ENCODE data around the gene TADA3.

TADA3 gene

GRCh38 chr3:9804996-9805395 is 12.7 kb upstream of the TADA3 start:
- H3K79me2 ChIP-seq (ENCODE audit: insufficient read depth, low read length) = no peaks in the 10 kb centered on the region
- H2AFZ ChIP-seq (ENCODE audit: low read depth, low read length) = no peak overlapping the region
- no peak overlapping the region for H3K9ac ChIP-seq (ENCODE audit: low read depth, low read length)
- peaks cover 10% of the 10 kb centered on the region for H4K20me1 ChIP-seq (ENCODE audit: insufficient read depth, low read length)
- H3K27ac ChIP-seq (ENCODE audit: low read length) = no peak overlapping the region
- no peak for DNase-seq
- no peaks in the 10 kb centered on the region for H3K27me3 ChIP-seq (ENCODE audit: insufficient read depth, low read length, poor library complexity)
- H3K9me3 ChIP-seq (ENCODE audit: insufficient read depth, low read length, severe bottlenecking) = no peaks in the 10 kb centered on the region
- H3K4me1 ChIP-seq (ENCODE audit: insufficient read depth, low read length) = no peaks in the 10 kb centered on the region
- no peak overlapping the region for H3K4me3 ChIP-seq (ENCODE audit: low read depth in 1 of 2, low read length in 2 of 2)
- TF ChIP-seq CTCF (IDR thresholded peaks at IDR 0.05; ENCODE audit: borderline replicate concordance, extremely low read depth, low read length, poor library complexity, severe bottlenecking) = no peak
- TF ChIP-seq EZH2 (IDR thresholded peaks at IDR 0.05; ENCODE audit: borderline replicate concordance, low read depth, low read length, severe bottlenecking) = no peak
- no peak for ATAC-seq (ENCODE audit: insufficient read depth, low read depth)
- peaks cover 88% of the 10 kb centered on the region for H3K36me3 ChIP-seq (ENCODE audit: insufficient read depth, low read length)
- H3K4me2 ChIP-seq (ENCODE audit: insufficient read depth, low read length) = no peak overlapping the region

- Histone ChIP-seq H3K4me3 (ENCODE audit: low read depth in 1 of 2, low read length in 2 of 2) (no peak overlapping the region), H3K4me2 (ENCODE audit: insufficient read depth, low read length) (no peak overlapping the region), H3K9ac (ENCODE audit: low read depth, low read length) (no peak overlapping the region), H3K4me1 (ENCODE audit: insufficient read depth, low read length) (no peaks in the 10 kb centered on the region), H3K79me2 (ENCODE audit: insufficient read depth, low read length) (no peaks in the 10 kb centered on the region), H3K27me3 (ENCODE audit: insufficient read depth, low read length, poor library complexity) (no peaks in the 10 kb centered on the region), H3K27ac (ENCODE audit: low read length) (no peak overlapping the region), H4K20me1 (ENCODE audit: insufficient read depth, low read length) (peaks cover 13% of the 10 kb centered on the region), H2AFZ (ENCODE audit: low read depth, low read length) (no peak overlapping the region), H3K36me3 (ENCODE audit: insufficient read depth, low read length) (peaks cover 89% of the 10 kb centered on the region), H3K9me3 (ENCODE audit: insufficient read depth, low read length, severe bottlenecking) (no peaks in the 10 kb centered on the region)
- DNase-seq = no peak
- ATAC-seq (ENCODE audit: insufficient read depth, low read depth) = no peak
- TF ChIP-seq CTCF (IDR thresholded peaks at IDR 0.05; ENCODE audit: borderline replicate concordance, extremely low read depth, low read length, poor library complexity, severe bottlenecking) (no peak), EZH2 (IDR thresholded peaks at IDR 0.05; ENCODE audit: borderline replicate concordance, low read depth, low read length, severe bottlenecking) (no peak)
These were observed 11.2 kb upstream of the TADA3 start for GRCh38 chr3:9803494-9803893.

GRCh38 chr3:9800529-9800928 is 8.3 kb upstream of the TADA3 start:
- TF ChIP-seq CTCF (IDR thresholded peaks at IDR 0.05; ENCODE audit: borderline replicate concordance, extremely low read depth, low read length, poor library complexity, severe bottlenecking) (peak; percentile 46), EZH2 (IDR thresholded peaks at IDR 0.05; ENCODE audit: borderline replicate concordance, low read depth, low read length, severe bottlenecking) (no peak)
- Histone ChIP-seq H3K4me3 (ENCODE audit: low read depth in 1 of 2, low read length in 2 of 2) (no peak overlapping the region), H3K9ac (ENCODE audit: low read depth, low read length) (no peak overlapping the region), H3K4me1 (ENCODE audit: insufficient read depth, low read length) (0 out of 2 replicates have a peak, but pooled peaks cover 2% of the 10 kb centered on the region), H3K4me2 (ENCODE audit: insufficient read depth, low read length) (no peak overlapping the region), H3K27me3 (ENCODE audit: insufficient read depth, low read length, poor library complexity) (no peaks in the 10 kb centered on the region), H3K36me3 (ENCODE audit: insufficient read depth, low read length) (peaks cover 81% of the 10 kb centered on the region), H3K27ac (ENCODE audit: low read length) (no peak overlapping the region), H3K79me2 (ENCODE audit: insufficient read depth, low read length) (peaks cover 24% of the 10 kb centered on the region), H2AFZ (ENCODE audit: low read depth, low read length) (no peak overlapping the region), H3K9me3 (ENCODE audit: insufficient read depth, low read length, severe bottlenecking) (no peaks in the 10 kb centered on the region), H4K20me1 (ENCODE audit: insufficient read depth, low read length) (peaks cover 22% of the 10 kb centered on the region)
- DNase-seq (no peak), ATAC-seq (ENCODE audit: insufficient read depth, low read depth) (peak; percentile 48; the same call in 1 of the 3 replicates)
